ENCODE measurements around the gene ZNF276. TPM values are rescaled to one million over a fixed set of nuclear protein-coding genes. Genes with fewer than 3 reads are reported as not detected.

The ZNF276 gene
- total and polyA plus RNA-seq, 8 donors, result 7.9 to 49.3 (median 11.2) TPM

DNA sequence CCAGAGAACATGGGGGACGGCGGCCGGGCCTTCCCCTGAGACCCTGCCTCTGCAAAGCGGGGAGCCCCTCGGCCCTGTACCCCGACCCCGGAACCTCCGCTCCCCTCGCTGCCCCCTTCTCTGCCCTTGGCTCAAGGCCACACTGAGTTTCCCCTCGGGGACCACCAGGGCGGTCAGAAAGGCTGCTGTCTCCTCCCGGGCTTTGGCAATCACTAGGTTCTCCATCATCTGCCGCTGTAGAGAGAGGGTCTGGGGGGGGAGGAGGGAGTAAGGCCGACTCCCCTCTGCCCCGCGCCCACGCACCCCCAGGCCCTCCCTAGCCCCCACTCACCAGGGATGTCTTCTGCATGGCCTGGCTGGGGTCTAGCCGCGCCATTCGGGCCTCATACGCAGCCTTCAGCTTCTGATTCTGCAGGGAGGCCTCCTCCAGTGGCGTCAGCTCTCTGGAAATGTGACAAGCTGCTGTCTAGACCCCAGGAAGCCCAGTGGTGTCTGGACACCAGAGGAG, 9.0 kb upstream of the ZNF276 start:
- intact Hi-C loops (cut with DNase I), result loop anchor here in 1 of 3 donors (10.0 kb wide), 1 partner anchor 82 kb away; no protein-coding TSS in a partner anchor
- Histone ChIP-seq H3K27me3 (no peaks in the 10 kb centered on the region), H3K9me3 (no peaks in the 10 kb centered on the region), H3K4me1 (peaks cover 0 to 4% (median 0%) of the 10 kb centered on the region in 3 donors), H3K36me3 (no peaks in the 10 kb centered on the region), H3K27ac (no peak overlapping the region), H3K4me3 (peak overlapping the region; percentile 21 to 49 (median 34))
- TF ChIP-seq, protein P1, sequence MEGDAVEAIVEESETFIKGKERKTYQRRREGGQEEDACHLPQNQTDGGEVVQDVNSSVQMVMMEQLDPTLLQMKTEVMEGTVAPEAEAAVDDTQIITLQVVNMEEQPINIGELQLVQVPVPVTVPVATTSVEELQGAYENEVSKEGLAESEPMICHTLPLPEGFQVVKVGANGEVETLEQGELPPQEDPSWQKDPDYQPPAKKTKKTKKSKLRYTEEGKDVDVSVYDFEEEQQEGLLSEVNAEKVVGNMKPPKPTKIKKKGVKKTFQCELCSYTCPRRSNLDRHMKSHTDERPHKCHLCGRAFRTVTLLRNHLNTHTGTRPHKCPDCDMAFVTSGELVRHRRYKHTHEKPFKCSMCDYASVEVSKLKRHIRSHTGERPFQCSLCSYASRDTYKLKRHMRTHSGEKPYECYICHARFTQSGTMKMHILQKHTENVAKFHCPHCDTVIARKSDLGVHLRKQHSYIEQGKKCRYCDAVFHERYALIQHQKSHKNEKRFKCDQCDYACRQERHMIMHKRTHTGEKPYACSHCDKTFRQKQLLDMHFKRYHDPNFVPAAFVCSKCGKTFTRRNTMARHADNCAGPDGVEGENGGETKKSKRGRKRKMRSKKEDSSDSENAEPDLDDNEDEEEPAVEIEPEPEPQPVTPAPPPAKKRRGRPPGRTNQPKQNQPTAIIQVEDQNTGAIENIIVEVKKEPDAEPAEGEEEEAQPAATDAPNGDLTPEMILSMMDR (IDR thresholded peaks at IDR 0.05), result no peak
- FAIRE-seq, result no peak
- ATAC-seq, result peak in 1 of 4 donors; percentile 10
- WGBS, 2 donors, result 27 to 29% methylated on average over 22 of the region's 22 CpGs
- no peak for DNase-seq

DNA sequence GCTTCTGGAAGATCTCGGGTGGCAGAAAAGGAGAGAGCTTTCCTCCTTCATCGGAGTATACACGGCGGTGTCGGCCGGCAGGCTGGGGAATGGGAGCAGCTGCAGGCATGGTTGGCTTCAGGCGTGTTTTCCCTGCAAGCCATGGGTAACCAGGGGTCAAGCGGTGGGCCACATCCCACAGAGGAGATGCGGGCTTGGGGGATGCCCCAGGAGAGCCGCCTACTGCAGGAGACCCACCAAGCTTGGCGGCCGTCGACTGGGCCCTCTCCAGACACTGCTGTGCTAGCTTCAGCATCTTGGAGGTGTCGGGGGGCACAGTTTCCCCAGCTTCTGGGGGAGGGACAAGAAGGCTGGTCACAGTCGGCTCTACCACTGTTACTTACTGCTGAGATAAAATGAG, 4.8 kb upstream of the ZNF276 start:
- Histone ChIP-seq H3K9me3 (no peaks in the 10 kb centered on the region), H3K36me3 (no peaks in the 10 kb centered on the region), H3K27ac (no peak overlapping the region), H3K27me3 (no peaks in the 10 kb centered on the region), H3K4me1 (peaks cover 0 to 9% (median 0%) of the 10 kb centered on the region in 3 donors), H3K4me3 (no peak overlapping the region)
- ATAC-seq (no peak), FAIRE-seq (no peak), DNase-seq (peak in 1 of 6 donors; percentile 73)
- WGBS, 2 donors, result 92 to 94% methylated on average over 15 of the region's 15 CpGs
- TF ChIP-seq, protein P1 (IDR thresholded peaks at IDR 0.05), result no peak
- intact Hi-C loops (cut with DNase I), result loop anchor here in 1 of 3 donors (10.0 kb wide), 1 partner anchor 78 kb away; no protein-coding TSS in a partner anchor

DNA sequence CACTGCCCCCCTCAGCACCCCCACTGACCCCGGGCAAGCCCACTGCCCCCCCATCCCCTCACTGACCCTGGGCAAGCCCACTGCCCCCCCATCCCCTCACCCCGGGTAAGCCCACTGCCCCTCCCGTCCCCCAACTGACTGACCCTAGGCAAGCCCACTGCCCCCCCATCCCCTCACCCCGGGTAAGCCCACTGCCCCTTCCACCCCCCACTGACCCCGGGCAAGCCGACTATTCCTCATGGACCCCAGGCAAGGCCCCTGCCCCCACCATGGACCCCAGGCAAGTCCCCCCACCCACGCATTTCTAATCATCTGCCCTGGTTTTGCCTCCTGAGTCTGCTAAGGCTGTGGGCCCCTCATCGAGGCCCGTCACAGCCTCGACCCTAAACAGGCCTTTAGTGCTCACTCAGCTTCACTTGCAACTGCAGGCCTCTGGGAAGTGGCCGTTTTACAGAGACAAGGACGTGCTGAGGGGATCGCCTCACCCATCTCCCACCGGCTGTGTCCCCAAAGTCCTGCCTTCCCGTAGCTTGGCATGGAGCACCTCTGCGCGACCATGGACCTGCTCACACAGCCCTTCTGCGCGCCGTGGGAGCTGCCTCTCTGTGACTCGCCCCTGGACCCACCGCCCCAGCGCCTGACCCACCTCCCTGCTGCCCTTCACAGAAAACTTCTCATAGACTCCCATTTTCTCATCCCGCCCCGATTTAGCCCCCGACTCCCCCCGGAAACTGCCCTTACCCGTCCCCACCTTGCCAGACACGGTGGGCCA, 4.2 kb upstream of the ZNF276 start:
- 84 to 91% methylated on average over 26 to 29 of the region's 29 CpGs for WGBS, 2 donors
- TF ChIP-seq, protein P1 (IDR thresholded peaks at IDR 0.05), result no peak
- no peak overlapping the region for H3K4me3 ChIP-seq
- H3K4me1 ChIP-seq, result peaks cover 0 to 7% (median 0%) of the 10 kb centered on the region in 3 donors
- DNase-seq (peak in 1 of 6 donors; percentile 54), ATAC-seq (no peak), FAIRE-seq (no peak)
- H3K27ac ChIP-seq, result no peak overlapping the region
- intact Hi-C loops (cut with DNase I), result loop anchor here in 1 of 3 donors (10.0 kb wide), 1 partner anchor 78 kb away; no protein-coding TSS in a partner anchor
- H3K27me3 ChIP-seq, result no peaks in the 10 kb centered on the region
- no peaks in the 10 kb centered on the region for H3K9me3 ChIP-seq
- H3K36me3 ChIP-seq, result no peaks in the 10 kb centered on the region

DNA sequence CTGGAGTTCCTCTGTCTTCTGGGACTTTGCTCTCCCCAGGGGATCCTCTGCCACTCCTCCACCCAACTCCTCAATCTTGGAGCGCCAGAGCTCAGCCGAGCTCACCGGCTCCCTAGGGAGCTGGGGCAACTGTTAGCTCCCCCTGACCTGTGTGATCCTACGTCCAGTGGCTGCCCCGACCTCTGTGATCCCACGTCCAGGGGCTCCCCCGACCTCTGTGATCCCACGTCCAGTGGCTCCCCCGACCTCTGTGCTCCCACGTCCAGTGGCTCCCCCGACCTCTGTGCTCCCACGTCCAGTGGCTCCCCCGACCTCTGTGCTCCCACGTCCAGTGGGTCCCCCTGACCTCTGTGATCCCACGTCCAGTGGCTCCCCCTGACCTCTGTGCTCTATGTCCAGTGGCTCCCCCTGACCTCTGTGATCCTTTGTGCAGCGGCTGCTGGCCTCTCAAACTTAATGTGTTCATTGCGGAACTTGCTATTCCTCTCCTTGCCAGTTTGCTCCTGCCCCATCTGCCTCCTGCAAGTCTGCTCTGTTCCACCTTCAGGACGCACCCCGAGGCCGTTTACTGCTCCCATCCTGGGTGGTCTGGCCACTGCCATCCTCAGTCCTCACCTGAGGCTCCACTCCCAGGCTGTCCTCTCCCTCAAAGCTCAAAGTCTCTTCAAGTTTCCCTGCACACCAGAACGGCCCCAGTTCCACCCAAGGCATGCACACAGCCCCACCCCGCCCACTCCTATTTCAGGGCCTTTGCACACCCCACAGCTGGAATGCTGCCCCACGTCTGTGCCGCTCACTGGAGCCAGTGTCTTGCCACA, 3.4 kb upstream of the ZNF276 start:
- Histone ChIP-seq H3K4me1 (peaks cover 6 to 8% (median 7%) of the 10 kb centered on the region in 3 donors), H3K27me3 (no peaks in the 10 kb centered on the region), H3K27ac (no peak overlapping the region), H3K9me3 (no peaks in the 10 kb centered on the region), H3K36me3 (no peaks in the 10 kb centered on the region), H3K4me3 (no peak overlapping the region)
- ATAC-seq, result no peak
- DNase-seq, result no peak
- no peak for FAIRE-seq
- TF ChIP-seq, protein P1 (IDR thresholded peaks at IDR 0.05), result no peak
- WGBS, 2 donors, result 81 to 88% methylated on average over 24 of the region's 24 CpGs
- intact Hi-C loops (cut with DNase I), result loop anchor here in 1 of 3 donors (10.0 kb wide), 1 partner anchor 77 kb away; no protein-coding TSS in a partner anchor
